Measurements from ENCODE around the gene TMEM117. TPM values are rescaled to one million over a fixed set of nuclear protein-coding genes. Genes with fewer than 3 reads are reported as not detected.

Gene TMEM117
- total and polyA plus RNA-seq, 7 donors = 2.3 to 21.4 (median 17.5) TPM

- H3K4me3 ChIP-seq = no peak overlapping the region
- H3K27ac ChIP-seq = no peak overlapping the region
- 73 to 86% methylated on average over 2 of the region's 2 CpGs for whole genome bisulfite sequencing, 2 donors
- intact Hi-C loops (cut with DNase I) = no loop called here
- TF ChIP-seq POLR2A (IDR thresholded peaks at IDR 0.05) (no peak), CTCF (IDR thresholded peaks at IDR 0.05) (no peak), EP300 (IDR thresholded peaks at IDR 0.05) (no peak), POLR2AphosphoS5 (IDR thresholded peaks at IDR 0.05) (no peak)
- no peaks in the 10 kb centered on the region for H3K9me3 ChIP-seq
- H3K27me3 ChIP-seq = no peaks in the 10 kb centered on the region
- peaks cover 0 to 14% (median 2%) of the 10 kb centered on the region in 4 donors for H3K4me1 ChIP-seq
- H3K36me3 ChIP-seq = no peaks in the 10 kb centered on the region
- DNase-seq = no peak
Measured at GRCh38 chr12:44155358-44155757, 319.5 kb downstream of the TMEM117 start.

- DNase-seq = no peak
- Histone ChIP-seq H3K27me3 (no peaks in the 10 kb centered on the region), H3K27ac (no peak overlapping the region), H3K36me3 (no peaks in the 10 kb centered on the region), H3K4me3 (no peak overlapping the region), H3K9me3 (no peaks in the 10 kb centered on the region), H3K4me1 (peaks cover 0 to 14% (median 2%) of the 10 kb centered on the region in 4 donors)
- 78 to 80% methylated on average over 2 of the region's 2 CpGs for WGBS, 2 donors
- intact Hi-C loops (cut with DNase I) = no loop called here
- TF ChIP-seq CTCF (IDR thresholded peaks at IDR 0.05) (no peak), POLR2AphosphoS5 (IDR thresholded peaks at IDR 0.05) (no peak), POLR2A (IDR thresholded peaks at IDR 0.05) (no peak), EP300 (IDR thresholded peaks at IDR 0.05) (no peak)
Measured at GRCh38 chr12:44157359-44157758, 321.5 kb downstream of the TMEM117 start.

- intact Hi-C loops (cut with DNase I) = no loop called here
- TF ChIP-seq CTCF (IDR thresholded peaks at IDR 0.05) (no peak), EP300 (IDR thresholded peaks at IDR 0.05) (no peak), POLR2AphosphoS5 (IDR thresholded peaks at IDR 0.05) (no peak)
- H3K36me3 ChIP-seq = no peaks in the 10 kb centered on the region
- H3K27me3 ChIP-seq = no peaks in the 10 kb centered on the region
- no peak overlapping the region for H3K27ac ChIP-seq
- H3K4me3 ChIP-seq = no peak overlapping the region
- peaks cover 0 to 12% (median 2%) of the 10 kb centered on the region in 4 donors for H3K4me1 ChIP-seq
- DNase-seq = no peak
- H3K9me3 ChIP-seq = no peaks in the 10 kb centered on the region
- WGBS, 2 donors = 86 to 89% methylated on average over 2 of the region's 2 CpGs
Measured at GRCh38 chr12:44158746-44159145, 322.9 kb downstream of the TMEM117 start.

- no peak for DNase-seq
- no peak for TF ChIP-seq CTCF (IDR thresholded peaks at IDR 0.05)
- TF ChIP-seq POLR2AphosphoS5 (IDR thresholded peaks at IDR 0.05) = no peak
- TF ChIP-seq POLR2A (IDR thresholded peaks at IDR 0.05) = no peak
- TF ChIP-seq EP300 (IDR thresholded peaks at IDR 0.05) = no peak
- H3K4me3 ChIP-seq = no peak overlapping the region
- no peaks in the 10 kb centered on the region for H3K36me3 ChIP-seq
- H3K27ac ChIP-seq = no peak overlapping the region
- H3K9me3 ChIP-seq = no peaks in the 10 kb centered on the region
- H3K27me3 ChIP-seq = no peaks in the 10 kb centered on the region
- intact Hi-C loops (cut with DNase I) = no loop called here
- H3K4me1 ChIP-seq = peaks cover 0 to 7% (median under 1%) of the 10 kb centered on the region in 4 donors
Measured at GRCh38 chr12:44159216-44159615, 323.3 kb downstream of the TMEM117 start.

GRCh38 chr12:44159862-44160261 lies 324.0 kb downstream of the TMEM117 start:
- Histone ChIP-seq H3K27me3 (no peaks in the 10 kb centered on the region), H3K27ac (no peak overlapping the region), H3K4me3 (no peak overlapping the region), H3K4me1 (peaks cover 0 to under 1% (median 0%) of the 10 kb centered on the region in 4 donors), H3K36me3 (no peaks in the 10 kb centered on the region), H3K9me3 (no peaks in the 10 kb centered on the region)
- intact Hi-C loops (cut with DNase I) = no loop called here
- TF ChIP-seq EP300 (IDR thresholded peaks at IDR 0.05) = no peak
- TF ChIP-seq CTCF (IDR thresholded peaks at IDR 0.05) = no peak
- TF ChIP-seq POLR2AphosphoS5 (IDR thresholded peaks at IDR 0.05) = no peak
- TF ChIP-seq POLR2A (IDR thresholded peaks at IDR 0.05) = no peak
- no peak for DNase-seq
- 93 to 94% methylated on average over 3 of the region's 3 CpGs for WGBS, 2 donors

Data from sigmoid colon (tissue), 7 donors.